GM23338 (cell line): ENCODE data around the gene ZNF488. TPM values are rescaled to one million over a fixed set of nuclear protein-coding genes. Genes with fewer than 3 reads are reported as not detected.

Source experiments
- ATAC-seq: fragments of 200-7000 bp; cut with Tn5 transposase; 3 replicates; pipeline ENCODE4 v1.9.1; 2020
- DNase-seq: peaks from one replicate; pipeline ENCODE4 v3.0.0-alpha.2; 2015; ENCODE audit warnings: low spot score
- H2AFZ ChIP-seq: fragments of 200-600 bp; sonication (generic); 2 replicates; pipeline ENCODE4 v1.8.0; 2016; ENCODE audit warnings: antibody characterized with exemption, mild to moderate bottlenecking, moderate library complexity
- H3F3A ChIP-seq: fragments of 200-600 bp; sonication (generic); replicated peaks from 2 replicates; pipeline ENCODE4 v1.8.0; 2017; ENCODE audit warnings: antibody characterized with exemption, mixed run types, low read depth
- H3K27ac ChIP-seq: fragments of 200-600 bp; sonication (generic); 2 replicates; pipeline ENCODE4 v1.6.1; 2016; ENCODE audit warnings: low read depth
- H3K27me3 ChIP-seq: fragments of 200-600 bp; sonication (generic); 2 replicates; pipeline ENCODE4 v1.8.0; 2016; ENCODE audit warnings: mild to moderate bottlenecking, mixed run types, moderate library complexity; ENCODE audit not compliant: insufficient read depth
- H3K36me3 ChIP-seq: fragments of 200-600 bp; sonication (generic); 2 replicates; pipeline ENCODE4 v1.8.0; 2016; ENCODE audit warnings: mild to moderate bottlenecking; ENCODE audit not compliant: insufficient read depth
- H3K4me1 ChIP-seq: fragments of 200-600 bp; sonication (generic); 2 replicates; pipeline ENCODE4 v1.8.0; 2016; ENCODE audit warnings: mild to moderate bottlenecking, moderate library complexity; ENCODE audit not compliant: insufficient read depth
- H3K4me2 ChIP-seq: fragments of 200-600 bp; sonication (generic); 2 replicates; pipeline ENCODE4 v1.7.1; 2017; ENCODE audit warnings: mixed run types
- H3K4me3 ChIP-seq: fragments of 200-600 bp; sonication (generic); 2 replicates; pipeline ENCODE4 v1.6.1; 2016; ENCODE audit warnings: mixed run types
- H3K79me2 ChIP-seq: fragments of 200-600 bp; sonication (generic); replicated peaks from 2 replicates; pipeline ENCODE4 v1.8.0; 2017; ENCODE audit warnings: mild to moderate bottlenecking; ENCODE audit not compliant: insufficient read depth
- H3K9me2 ChIP-seq: fragments of 200-600 bp; sonication (generic); 2 replicates; pipeline ENCODE4 v1.8.0; 2017; ENCODE audit not compliant: insufficient read depth
- H4K20me1 ChIP-seq: fragments of 200-600 bp; sonication (generic); replicated peaks from 2 replicates; pipeline ENCODE4 v1.8.0; 2017; ENCODE audit warnings: mild to moderate bottlenecking; ENCODE audit not compliant: insufficient read depth
- H3K27ac Mint-ChIP-seq: 2 replicates; pipeline ENCODE4 v1.8.0; 2020; ENCODE audit warnings: inconsistent platforms, mild to moderate bottlenecking, moderate library complexity, mixed read lengths
- H3K27me3 Mint-ChIP-seq: 3 replicates; pipeline ENCODE4 v1.8.0; 2022; ENCODE audit warnings: low read depth, mild to moderate bottlenecking, moderate library complexity, mixed read lengths, inconsistent platforms; ENCODE audit not compliant: insufficient read depth, poor library complexity
- H3K36me3 Mint-ChIP-seq: 3 replicates; pipeline ENCODE4 v1.8.0; 2021; ENCODE audit warnings: low read depth, mild to moderate bottlenecking, inconsistent platforms, moderate library complexity, mixed read lengths
- H3K4me1 Mint-ChIP-seq: 3 replicates; pipeline ENCODE4 v1.8.0; 2020; ENCODE audit warnings: mild to moderate bottlenecking, inconsistent platforms, mixed read lengths
- H3K4me3 Mint-ChIP-seq: 3 replicates; pipeline ENCODE4 v1.8.0; 2021; ENCODE audit warnings: moderate library complexity, mild to moderate bottlenecking, inconsistent platforms, mixed read lengths
- H3K9me3 Mint-ChIP-seq: 3 replicates; pipeline ENCODE4 v1.8.0; 2020; ENCODE audit warnings: moderate library complexity, mild to moderate bottlenecking, inconsistent platforms, mixed read lengths
- CREB1 ChIP-seq: fragments of 250-450 bp; sonication (Bioruptor Pico); IDR thresholded peaks from 2 replicates; pipeline ENCODE4 v1.5.0; 2020; ENCODE audit warnings: low read depth, mild to moderate bottlenecking, moderate library complexity
- CTCF ChIP-seq, 2 experiments: fragments of 200-600 bp in 1 of 2; sonication (generic) in 1 of 2; conservative IDR thresholded peaks; 2 replicates each; pipeline versions ENCODE4 v1.5.1 to v1.6.1; 2016 to 2017; ENCODE audit warnings: antibody characterized with exemption in 2 of 2, low read depth in 2 of 2, mild to moderate bottlenecking in 2 of 2, moderate library complexity in 1 of 2
- ETS1 ChIP-seq: IDR thresholded peaks from 2 replicates; pipeline ENCODE4 v1.6.1; 2016; ENCODE audit warnings: antibody characterized with exemption
- EZH2 ChIP-seq: fragments of 200-600 bp; sonication (generic); IDR thresholded peaks from one replicate; pipeline ENCODE4 v1.8.0; 2017; ENCODE audit warnings: antibody characterized with exemption, mild to moderate bottlenecking, low read depth; ENCODE audit not compliant: unreplicated experiment
- EZH2phosphoT487 ChIP-seq: fragments of 200-600 bp; sonication (generic); IDR thresholded peaks from one replicate; pipeline ENCODE4 v1.8.1; 2018; ENCODE audit warnings: antibody characterized with exemption; ENCODE audit not compliant: unreplicated experiment
- JUNB ChIP-seq: IDR thresholded peaks from one replicate; pipeline ENCODE4 v1.6.1; 2016; ENCODE audit warnings: antibody characterized with exemption; ENCODE audit not compliant: unreplicated experiment
- NANOG ChIP-seq: IDR thresholded peaks from 2 replicates; pipeline ENCODE4 v1.6.1; 2016; ENCODE audit warnings: antibody characterized with exemption, borderline replicate concordance
- POLR2AphosphoS5 ChIP-seq: IDR thresholded peaks from 2 replicates; pipeline ENCODE4 v1.6.1; 2016; ENCODE audit warnings: antibody characterized with exemption, low read depth
- STAT1 ChIP-seq: IDR thresholded peaks from one replicate; pipeline ENCODE4 v1.6.1; 2016; ENCODE audit warnings: antibody characterized with exemption; ENCODE audit not compliant: unreplicated experiment
- ZNF114 ChIP-seq: fragments of 250-450 bp; sonication (Bioruptor Pico); IDR thresholded peaks from 2 replicates; pipeline ENCODE4 v1.5.0; 2020; ENCODE audit warnings: mild to moderate bottlenecking, moderate library complexity
- ZNF331 ChIP-seq: fragments of 250-450 bp; sonication (Bioruptor Pico); IDR thresholded peaks from 2 replicates; pipeline ENCODE4 v1.5.0; 2020; ENCODE audit warnings: low read depth, mild to moderate bottlenecking, moderate library complexity
- ZNF462 ChIP-seq: fragments of 250-450 bp; sonication (Bioruptor Pico); IDR thresholded peaks from 2 replicates; pipeline ENCODE4 v1.5.0; 2020; ENCODE audit warnings: mild to moderate bottlenecking, moderate library complexity
- polyA plus RNA-seq: library from polyadenylated mRNA; unstranded; fragments of >200 nt; fragmentation: Nextera tagmentation; extraction: Ambion mirVana; gene quantifications from 2 replicates; pipeline ENCODE4 v1.2.1, GENCODE V29; 2016
- total RNA-seq: library from RNA; depleted of rRNA; stranded (reverse); fragments of >200 nt; shearing (Covaris generic); gene quantifications from 2 replicates; pipeline ENCODE4 v1.2.3, GENCODE V29; 2014

Gene ZNF488
- total and polyA plus RNA-seq, 2 experiments from 2014 or later = 2.5 to 5.2 TPM

- ATAC-seq (no peak), DNase-seq (no peak)
- no peaks in the 10 kb centered on the region for H3K79me2 ChIP-seq
- H3K27me3 Mint-ChIP-seq = peaks cover 8% of the 10 kb centered on the region
- H3K4me2 ChIP-seq = no peak overlapping the region
- no peaks in the 10 kb centered on the region for H3F3A ChIP-seq
- no peak overlapping the region for H3K4me3 Mint-ChIP-seq
- peaks cover 13% of the 10 kb centered on the region for H3K4me1 Mint-ChIP-seq
- no peaks in the 10 kb centered on the region for H3K4me1 ChIP-seq
- no peaks in the 10 kb centered on the region for H3K9me2 ChIP-seq
- no peak overlapping the region for H2AFZ ChIP-seq
- no peak overlapping the region for H3K4me3 ChIP-seq
- no peak for TF ChIP-seq JUNB
- H3K9me3 Mint-ChIP-seq = no peaks in the 10 kb centered on the region
- H4K20me1 ChIP-seq = no peaks in the 10 kb centered on the region
- H3K27ac Mint-ChIP-seq = no peak overlapping the region
- H3K27me3 ChIP-seq = no peaks in the 10 kb centered on the region
- H3K27ac ChIP-seq = no peak overlapping the region
- H3K36me3 ChIP-seq = no peaks in the 10 kb centered on the region
- no peaks in the 10 kb centered on the region for H3K36me3 Mint-ChIP-seq
These were observed 47.5 kb downstream of the ZNF488 start for GRCh38 chr10:47336387-47337134.

GRCh38 chr10:47335906-47336305, 48.2 kb downstream of the ZNF488 start:
- Histone ChIP-seq H3K4me2 (no peak overlapping the region), H4K20me1 (no peaks in the 10 kb centered on the region), H3K27me3 (no peaks in the 10 kb centered on the region), H3K4me1 (no peaks in the 10 kb centered on the region), H3K36me3 (no peaks in the 10 kb centered on the region), H3K9me2 (no peaks in the 10 kb centered on the region), H3K79me2 (no peaks in the 10 kb centered on the region), H3K4me3 (no peak overlapping the region), H3K27ac (no peak overlapping the region), H2AFZ (no peak overlapping the region), H3F3A (no peaks in the 10 kb centered on the region)
- Mint-ChIP-seq H3K27ac (no peak overlapping the region), H3K36me3 (no peaks in the 10 kb centered on the region), H3K9me3 (no peaks in the 10 kb centered on the region), H3K4me1 (peaks cover 10% of the 10 kb centered on the region; the same call in 2 of the 3 replicates), H3K27me3 (peaks cover 8% of the 10 kb centered on the region), H3K4me3 (no peak overlapping the region)
- DNase-seq = no peak
- ATAC-seq = no peak
- no peak for TF ChIP-seq CTCF (conservative IDR thresholded peaks at IDR 0.05; ENCODE audit: low read depth in 2 of 2)
- no peak for TF ChIP-seq ZNF462 (CRISPR knock-in tag)
- no peak for TF ChIP-seq ZNF114 (CRISPR knock-in tag)
- TF ChIP-seq STAT1 = no peak
- TF ChIP-seq POLR2AphosphoS5 = no peak
- TF ChIP-seq ETS1 = no peak
- TF ChIP-seq EZH2 = no peak
- no peak for TF ChIP-seq EZH2phosphoT487
- no peak for TF ChIP-seq JUNB
- no peak for TF ChIP-seq NANOG
- no peak for TF ChIP-seq CREB1
- no peak for TF ChIP-seq ZNF331 (CRISPR knock-in tag)
